HepG2 (cell line): Measurements from ENCODE around the gene HKDC1. TPM values are rescaled to one million over a fixed set of nuclear protein-coding genes. Genes with fewer than 3 reads are reported as not detected.

ENCODE experiments used
- ATAC-seq: fragments of 200-7000 bp; cut with Tn5 transposase; 3 replicates; pipeline ENCODE4 v1.9.1; 2020; ENCODE audit warnings: mild to moderate bottlenecking, moderate library complexity
- BruUV-seq: library from RNA; stranded (reverse); fragments of 400-500 nt; replicated peaks from 2 replicates; lab custom pipeline; 2021; lab: Mats Ljungman, UMichigan
- CTCF ChIA-PET: fragments of 300-600 bp; formaldehyde crosslinking; extraction: SDS; loops from one replicate; lab custom pipeline; 2021; ENCODE audit warnings: low total read pairs, inconsistent platforms, low intra/inter-chr PET ratio; lab: Yijun Ruan, JAX
- POLR2A ChIA-PET: fragments of 350-600 bp; sonication (Branson Sonifier 250); formaldehyde crosslinking; loops from one replicate; lab custom pipeline; 2020; ENCODE audit warnings: antibody characterized with exemption, inconsistent platforms; lab: Yijun Ruan, JAX
- DNase-seq: peaks from one replicate; pipeline ENCODE4 v3.0.0-alpha.2; 2015; ENCODE audit warnings: low spot score
- FAIRE-seq: peaks from 3 replicates; lab custom pipeline; 2011; peaks lifted over from hg19 to GRCh38; lab: Jason Lieb, UNC
- H2AFZ ChIP-seq: one replicate; pipeline ENCODE4 v1.6.1; 2011; ENCODE audit warnings: low read length, inconsistent platforms
- H3K27ac ChIP-seq: fragments of 300-600 bp; 3 replicates; pipeline ENCODE4 v1.8.0; 2011; ENCODE audit warnings: mixed run types, mild to moderate bottlenecking, mixed read lengths, low read length, inconsistent platforms; ENCODE audit not compliant: insufficient read depth; ENCODE audit errors: extremely low read length
- H3K27me3 ChIP-seq, 2 experiments: fragments of 200-600 bp in 1 of 2; 2 replicates in 1 of 2; 3 replicates in 1 of 2; pipeline versions ENCODE4 v1.6.0 to v1.8.0; 2011; ENCODE audit warnings: low read length in 2 of 2, mild to moderate bottlenecking in 2 of 2, moderate library complexity in 2 of 2, inconsistent platforms in 1 of 2; ENCODE audit not compliant: insufficient read depth in 2 of 2, control insufficient read depth in 1 of 2
- H3K36me3 ChIP-seq, 2 experiments: fragments of 200-600 bp in 1 of 2; replicated peaks in 1 of 2; 2 replicates in 1 of 2; 3 replicates in 1 of 2; pipeline versions ENCODE4 v1.5.1 to v1.8.0; 2011; ENCODE audit warnings: low read length in 2 of 2, inconsistent platforms in 1 of 2; ENCODE audit not compliant: insufficient read depth in 2 of 2, control insufficient read depth in 1 of 2
- H3K4me1 ChIP-seq: 2 replicates; pipeline ENCODE4 v1.5.1; 2012; ENCODE audit warnings: low read length, inconsistent platforms; ENCODE audit not compliant: insufficient read depth
- H3K4me2 ChIP-seq: 2 replicates; pipeline ENCODE4 v1.6.0; 2011; ENCODE audit warnings: low read depth, low read length, inconsistent platforms
- H3K4me3 ChIP-seq, 3 experiments: fragments of 200-600 bp in 1 of 3; sonication (generic), shearing (Covaris generic) in 1 of 3; replicated peaks in 1 of 3; 2 replicates each; pipeline ENCODE4 v1.5.1; 2011 to 2016; ENCODE audit warnings: low read length in 3 of 3, inconsistent platforms in 2 of 3, low read depth in 2 of 3, mild to moderate bottlenecking in 2 of 3, control low read depth in 1 of 3, mixed read lengths in 1 of 3; ENCODE audit not compliant: insufficient read depth in 1 of 3
- H3K79me2 ChIP-seq: one replicate; pipeline ENCODE4 v1.6.1; 2011; ENCODE audit warnings: low read length, inconsistent platforms; ENCODE audit not compliant: insufficient read depth
- H3K9ac ChIP-seq: 2 replicates; pipeline ENCODE4 v1.6.0; 2011; ENCODE audit warnings: mild to moderate bottlenecking, low read depth, low read length, inconsistent platforms; ENCODE audit not compliant: insufficient read depth
- H3K9me3 ChIP-seq: 2 replicates; pipeline ENCODE4 v1.5.1; 2012; ENCODE audit warnings: mild to moderate bottlenecking, low read length
- H4K20me1 ChIP-seq: 2 replicates; pipeline ENCODE4 v1.6.0; 2011; ENCODE audit warnings: inconsistent platforms, mild to moderate bottlenecking, low read length, moderate library complexity; ENCODE audit not compliant: insufficient read depth
- HOXA9 ChIP-seq: sonication (generic); formaldehyde crosslinking; IDR thresholded peaks from 2 replicates; pipeline ENCODE4 v1.8.1; 2022; ENCODE audit warnings: missing genetic modification reagents, mild to moderate bottlenecking, moderate library complexity, borderline replicate concordance
- MED8 ChIP-seq: sonication (generic); formaldehyde crosslinking; IDR thresholded peaks from 2 replicates; pipeline ENCODE4 v1.8.1; 2023; ENCODE audit warnings: mild to moderate bottlenecking, missing genetic modification reagents; ENCODE audit not compliant: insufficient replicate concordance
- MNT ChIP-seq: fragments of 450-650 bp; IDR thresholded peaks from 2 replicates; pipeline ENCODE4 v1.6.1; 2016
- SALL2 ChIP-seq: sonication (generic); formaldehyde crosslinking; IDR thresholded peaks from 2 replicates; pipeline ENCODE4 v1.8.1; 2023; ENCODE audit warnings: mild to moderate bottlenecking, missing genetic modification reagents, inconsistent platforms
- SRF ChIP-seq: IDR thresholded peaks from 2 replicates; pipeline ENCODE4 v1.6.1; 2011; ENCODE audit warnings: mild to moderate bottlenecking, low read depth, low read length, moderate library complexity
- XBP1 ChIP-seq: sonication (generic); formaldehyde crosslinking; IDR thresholded peaks from 2 replicates; pipeline ENCODE4 v1.5.0; 2020; ENCODE audit warnings: missing genetic modification reagents
- ZHX2 ChIP-seq, 2 experiments: sonication (generic) in 1 of 2; formaldehyde crosslinking in 1 of 2; IDR thresholded peaks; 2 replicates each; pipeline versions ENCODE4 v1.6.1 to v1.9.0; 2014 to 2022; ENCODE audit warnings: antibody characterized with exemption in 1 of 2, borderline replicate concordance in 1 of 2, inconsistent platforms in 1 of 2, low read depth in 1 of 2, missing genetic modification reagents in 1 of 2
- ZMYM3 ChIP-seq: sonication (generic); formaldehyde crosslinking; IDR thresholded peaks from 2 replicates; pipeline ENCODE4 v1.5.1; 2020; ENCODE audit warnings: mild to moderate bottlenecking, missing genetic modification reagents
- ZNF274 ChIP-seq: sonication (generic); formaldehyde crosslinking; IDR thresholded peaks from 2 replicates; pipeline ENCODE4 v1.5.1; 2020; ENCODE audit warnings: mild to moderate bottlenecking, missing genetic modification reagents
- ZNF484 ChIP-seq: sonication (generic); formaldehyde crosslinking; IDR thresholded peaks from 2 replicates; pipeline ENCODE4 v1.5.1; 2020; ENCODE audit warnings: mild to moderate bottlenecking, low read depth, missing genetic modification reagents, borderline replicate concordance
- ZNF691 ChIP-seq: sonication (generic); formaldehyde crosslinking; IDR thresholded peaks from 2 replicates; pipeline ENCODE4 v1.4.0; 2020; ENCODE audit warnings: missing genetic modification reagents, low read depth, mild to moderate bottlenecking, borderline replicate concordance
- WGBS: methylation state at CpG from one replicate; pipeline ENCODE4 v1.1.6; 2017; ENCODE audit warnings: low lambda C conversion rate; 5-methylcytosine and 5-hydroxymethylcytosine counted together
- in situ Hi-C: cut with HindIII; loops from 2 replicates; pipeline ENCODE4 v1.10.0; 2017; ENCODE audit warnings: low pct_unique_long_range_greater_than_20kb; ENCODE audit not compliant: extremely low pct_ligation_motif_present
- intact Hi-C: fragments of 100-400 bp; cut with micrococcal nuclease; formaldehyde crosslinking; loops from one replicate; pipeline ENCODE4 v1.10.0; 2022; ENCODE audit not compliant: unreplicated experiment
- polyA plus RNA-seq, 8 experiments: library from polyadenylated mRNA; depleted of rRNA in 3 of 8; stranded (reverse) in 7 of 8; unstranded in 1 of 8; fragments of >200 nt; fragmentation: Illumina TruSeq in 4 of 8; extraction: Trizol in 4 of 8; gene quantifications; 2 replicates each; pipeline versions ENCODE4 v1.2.1 to v1.2.3, GENCODE V29; 2011 to 2016; ENCODE audit warnings: low read depth in 4 of 8, missing spikeins in 1 of 8, mixed read lengths in 1 of 8; ENCODE audit not compliant: insufficient read depth in 1 of 8
- total RNA-seq, 5 experiments: library from RNA; depleted of rRNA; stranded (reverse); fragments of >200 nt; fragmentation: Illumina TruSeq; extraction: Trizol; gene quantifications; 2 replicates each; pipeline ENCODE4 v1.2.3, GENCODE V29; 2016; ENCODE audit warnings: low read depth in 1 of 5
- TF ChIP-seq, protein P1 (sequence below): sonication (generic); formaldehyde crosslinking; IDR thresholded peaks from 2 replicates; pipeline ENCODE4 v1.8.0; 2022; ENCODE audit warnings: mild to moderate bottlenecking, missing genetic modification reagents, borderline replicate concordance

HKDC1 gene
- total and polyA plus RNA-seq, 2 of the 13 experiments (the other 11 are each of a cell fraction or from before 2014, with no cell fraction given), result 8.1 to 12.4 TPM

- TF ChIP-seq ZHX2 (IDR thresholded peaks at IDR 0.05; ENCODE audit: low read depth) (no peak), ZHX2 (CRISPR knock-in tag; IDR thresholded peaks at IDR 0.05; ENCODE audit: borderline replicate concordance) (no peak)
These were observed 58.4 kb downstream of the HKDC1 start, which contains the start of gene HK1 (continued) for GRCh38 chr10:69278446-69278963.

- no peak for ATAC-seq
- Histone ChIP-seq H4K20me1 (no peaks in the 10 kb centered on the region), H3K27me3 (no peaks in the 10 kb centered on the region), H2AFZ (no peak overlapping the region), H3K9me3 (no peaks in the 10 kb centered on the region), H3K27ac (no peak overlapping the region), H3K9ac (no peak overlapping the region), H3K79me2 (no peaks in the 10 kb centered on the region), H3K4me2 (no peak overlapping the region), H3K4me3 (no peak overlapping the region), H3K36me3 (no peaks in the 10 kb centered on the region), H3K4me1 (peaks cover 11% of the 10 kb centered on the region)
- ChIA-PET POLR2A (no interaction called here), CTCF (no interaction called here)
- no TSS peak for BruUV-seq
- 9% methylated on average over 2 of the region's 2 CpGs for WGBS
- FAIRE-seq, result no peak
- no peak for DNase-seq
- in situ Hi-C loops (no loop called here), intact Hi-C loops (no loop called here)
- TF ChIP-seq HOXA9 (CRISPR knock-in tag), result no peak
- no peak for TF ChIP-seq ZNF274 (CRISPR knock-in tag)
- TF ChIP-seq ZMYM3 (CRISPR knock-in tag), result no peak
- no peak for TF ChIP-seq MNT
- no peak for TF ChIP-seq MED8 (CRISPR knock-in tag)
- TF ChIP-seq, protein P1, sequence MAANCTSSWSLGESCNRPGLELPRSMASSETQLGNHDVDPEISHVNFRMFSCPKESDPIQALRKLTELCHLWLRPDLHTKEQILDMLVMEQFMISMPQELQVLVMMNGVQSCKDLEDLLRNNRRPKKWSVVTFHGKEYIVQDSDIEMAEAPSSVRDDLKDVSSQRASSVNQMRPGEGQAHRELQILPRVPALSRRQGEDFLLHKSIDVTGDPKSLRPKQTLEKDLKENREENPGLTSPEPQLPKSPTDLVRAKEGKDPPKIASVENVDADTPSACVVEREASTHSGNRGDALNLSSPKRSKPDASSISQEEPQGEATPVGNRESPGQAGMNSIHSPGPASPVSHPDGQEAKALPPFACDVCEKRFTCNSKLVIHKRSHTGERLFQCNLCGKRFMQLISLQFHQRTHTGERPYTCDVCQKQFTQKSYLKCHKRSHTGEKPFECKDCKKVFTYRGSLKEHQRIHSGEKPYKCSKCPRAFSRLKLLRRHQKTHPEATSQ (CRISPR knock-in tag), result no peak
- TF ChIP-seq SALL2 (CRISPR knock-in tag), result no peak
- no peak for TF ChIP-seq XBP1
- TF ChIP-seq ZNF484 (CRISPR knock-in tag), result no peak
- TF ChIP-seq ZNF691 (CRISPR knock-in tag), result no peak
- TF ChIP-seq SRF, result no peak
These were observed 59.0 kb downstream of the HKDC1 start for GRCh38 chr10:69279110-69279509.
